Measurements from ENCODE around the gene SPINK4. TPM values are rescaled to one million over a fixed set of nuclear protein-coding genes. Genes with fewer than 3 reads are reported as not detected.
A peak's percentile ranks its signal among the peaks of the same experiment; 100 is the strongest.

Gene SPINK4
- total and polyA plus RNA-seq, 5 experiments from 2014 or later = not detected

DNA sequence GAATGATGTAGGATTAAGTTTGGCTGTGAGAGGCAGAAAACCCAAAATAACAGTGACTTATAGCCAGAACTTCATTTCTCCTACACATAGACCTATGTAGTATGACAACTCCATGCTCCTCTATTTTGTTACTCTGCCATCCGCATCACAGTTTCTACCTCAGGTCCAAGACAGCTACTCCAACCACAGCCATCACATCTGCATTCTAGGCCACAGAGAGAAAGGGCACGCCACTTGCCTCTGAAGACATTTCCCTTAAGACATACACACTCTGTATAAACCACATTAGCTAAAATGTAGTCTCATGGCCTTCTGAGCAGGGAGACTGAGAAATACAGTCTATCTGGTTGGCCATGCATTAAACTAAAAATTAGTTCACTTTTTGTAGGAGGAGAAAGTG, 10.0 kb downstream of the SPINK4 start:
- Mint-ChIP-seq H3K27ac (peak overlapping the region in 2 of 10 donors; percentile 16 to 50), H3K27me3 (no peaks in the 10 kb centered on the region)
- ATAC-seq = no peak

DNA sequence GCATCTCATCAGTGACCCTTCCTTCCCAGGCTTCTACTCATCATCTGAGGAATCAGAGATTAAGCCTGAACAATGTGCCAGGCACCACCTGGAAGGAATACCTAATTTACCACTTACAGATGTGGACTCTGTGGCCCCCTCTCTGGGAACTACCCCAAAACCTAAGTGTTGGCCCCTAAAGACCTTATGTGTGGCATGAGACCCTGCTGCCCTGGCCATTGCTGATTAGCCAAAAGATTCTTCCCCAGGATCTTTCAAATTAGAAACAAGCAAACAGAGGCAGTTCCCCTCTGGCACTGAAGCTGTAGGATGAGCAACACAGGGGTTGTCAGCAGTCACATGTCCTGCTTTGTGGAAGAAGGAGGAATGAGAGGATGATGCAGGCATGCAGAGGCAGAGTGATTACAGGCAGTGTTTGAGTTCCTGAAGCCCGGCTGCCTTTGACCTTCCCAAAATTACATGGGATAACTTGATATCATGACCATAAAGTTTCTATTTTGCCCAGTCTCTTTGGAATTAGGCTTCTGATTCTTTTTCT, 10.6 kb downstream of the SPINK4 start:
- peaks cover 1 to 47% (median 20%) of the 10 kb centered on the region in 3 donors for H3K36me3 Mint-ChIP-seq
- peaks cover 0 to 5% (median 0%) of the 10 kb centered on the region in 4 donors for H3K4me1 Mint-ChIP-seq
- POLR2A ChIA-PET = no interaction called here

More for the DNA sequence above, 10.0 kb downstream of the SPINK4 start:
- Mint-ChIP-seq H3K4me1 (peaks cover 0 to 5% (median 0%) of the 10 kb centered on the region in 4 donors), H3K9me3 (no peaks in the 10 kb centered on the region), H3K36me3 (peaks cover 0 to 41% (median 19%) of the 10 kb centered on the region in 3 donors), H3K4me3 (no peak overlapping the region)
- DNase-seq = no peak
- POLR2A ChIA-PET = no interaction called here

DNA sequence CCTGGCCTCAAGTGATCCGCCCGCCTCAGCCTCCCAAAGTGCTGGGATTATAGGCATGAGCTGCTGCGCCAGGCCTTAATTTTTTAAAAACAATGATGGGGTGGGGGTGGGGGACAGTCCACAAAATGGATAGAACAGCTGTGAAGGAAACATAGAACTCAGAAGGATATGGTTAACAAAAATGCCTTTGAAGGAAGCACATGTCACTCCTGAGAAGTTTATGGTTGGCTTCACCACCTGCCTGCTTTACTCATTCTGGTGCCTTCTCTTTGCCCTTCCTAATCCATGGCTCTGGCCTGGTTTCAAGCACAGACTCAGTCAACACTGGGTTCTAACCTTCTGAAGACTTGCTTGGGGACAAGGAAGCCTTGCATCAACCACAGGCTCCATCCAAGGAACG, 14.2 kb downstream of the SPINK4 start:
- H3K4me1 Mint-ChIP-seq = peaks cover 0 to 9% (median 7%) of the 10 kb centered on the region in 4 donors
- no peaks in the 10 kb centered on the region for H3K9me3 Mint-ChIP-seq
- ATAC-seq (no peak), DNase-seq (no peak)
- no peaks in the 10 kb centered on the region for H3K27me3 Mint-ChIP-seq
- no peak overlapping the region for H3K4me3 Mint-ChIP-seq
- POLR2A ChIA-PET = interaction anchor here (0.7 kb wide), 1 partner anchor 193 kb away, joined by 3 read pairs; the partner anchor contains the start of gene AQP3
- H3K36me3 Mint-ChIP-seq = peaks cover 5 to 74% (median 24%) of the 10 kb centered on the region in 3 donors
- H3K27ac Mint-ChIP-seq = peak overlapping the region in 1 of 10 donors; percentile 62

More for the DNA sequence above, 10.6 kb downstream of the SPINK4 start:
- Mint-ChIP-seq H3K9me3 (no peaks in the 10 kb centered on the region), H3K27me3 (no peaks in the 10 kb centered on the region), H3K4me3 (no peak overlapping the region), H3K27ac (peak overlapping the region in 4 of 10 donors; percentile 15 to 69 (median 34))
- DNase-seq = no peak
- no peak for ATAC-seq

DNA sequence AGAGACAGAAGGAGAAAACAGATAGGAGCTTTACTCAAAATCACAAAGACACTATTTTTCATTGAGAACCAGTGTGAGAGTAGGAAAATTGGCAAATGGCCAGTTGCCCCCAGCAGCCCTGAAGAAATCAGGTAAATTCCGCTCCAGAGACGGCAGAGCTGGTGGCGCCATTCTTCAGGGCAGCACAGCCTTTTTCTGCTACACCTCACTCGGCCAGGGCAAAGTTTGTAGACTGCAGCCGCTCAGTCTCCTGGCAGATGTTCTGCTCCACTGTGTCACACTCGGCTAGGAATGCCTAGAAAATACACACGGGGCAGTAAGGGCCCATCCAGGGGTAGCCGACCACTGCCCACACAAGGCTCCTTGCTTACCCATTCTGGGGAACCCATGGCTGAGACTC, 15.0 kb downstream of the SPINK4 start:
- DNase-seq (no peak), ATAC-seq (no peak)
- H3K36me3 Mint-ChIP-seq = peaks cover 5 to 82% (median 26%) of the 10 kb centered on the region in 3 donors
- no peaks in the 10 kb centered on the region for H3K9me3 Mint-ChIP-seq
- H3K4me3 Mint-ChIP-seq = no peak overlapping the region
- POLR2A ChIA-PET = no interaction called here
- H3K27ac Mint-ChIP-seq = no peak overlapping the region
- H3K27me3 Mint-ChIP-seq = no peaks in the 10 kb centered on the region
- H3K4me1 Mint-ChIP-seq = peaks cover 0 to 12% (median 7%) of the 10 kb centered on the region in 4 donors

DNA sequence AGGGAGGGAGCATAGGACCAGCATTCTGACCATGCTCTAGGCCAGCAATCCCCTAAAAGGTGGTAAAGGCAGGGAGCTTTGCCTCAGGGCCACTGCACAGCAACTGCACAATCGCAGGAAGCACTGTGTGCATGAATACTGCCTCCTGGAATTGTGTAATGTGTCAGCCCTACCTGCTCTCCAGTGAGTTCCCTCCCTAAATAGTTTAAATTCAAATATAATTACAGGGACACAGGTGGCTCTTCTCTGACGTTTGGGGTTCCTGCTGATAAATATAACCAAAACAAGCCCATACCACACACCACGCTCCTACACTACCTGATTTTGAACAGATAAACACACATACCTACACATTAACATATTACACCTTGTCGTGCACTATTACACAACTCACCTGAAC, 15.5 kb downstream of the SPINK4 start:
- no peak overlapping the region for H3K4me3 Mint-ChIP-seq
- peaks cover 5 to 86% (median 29%) of the 10 kb centered on the region in 3 donors for H3K36me3 Mint-ChIP-seq
- peaks cover 0 to 12% (median 8%) of the 10 kb centered on the region in 4 donors for H3K4me1 Mint-ChIP-seq
- no peaks in the 10 kb centered on the region for H3K27me3 Mint-ChIP-seq
- H3K27ac Mint-ChIP-seq = no peak overlapping the region
- no peak for DNase-seq
- no peak for ATAC-seq
- POLR2A ChIA-PET = no interaction called here
- H3K9me3 Mint-ChIP-seq = no peaks in the 10 kb centered on the region

DNA sequence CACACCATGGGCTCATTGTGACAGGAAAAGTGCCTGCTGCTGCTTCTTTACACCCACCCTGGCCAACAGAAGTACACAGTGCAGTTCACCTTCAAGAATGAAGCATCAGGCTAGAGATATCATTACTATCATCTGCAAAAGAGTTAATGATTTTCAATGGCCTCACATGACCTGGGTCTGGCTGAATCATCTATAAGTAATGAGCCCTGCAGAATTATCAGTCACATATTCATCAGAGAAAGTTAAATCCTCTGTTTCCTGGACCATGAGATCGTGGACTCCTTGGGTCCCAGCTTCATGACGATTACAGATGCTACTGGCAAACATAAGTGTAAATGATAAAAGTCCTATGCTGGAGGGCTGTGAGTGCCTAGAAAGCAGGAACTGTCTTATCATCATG, 16.3 kb downstream of the SPINK4 start:
- peaks cover 0 to 12% (median 8%) of the 10 kb centered on the region in 4 donors for H3K4me1 Mint-ChIP-seq
- no peak overlapping the region for H3K27ac Mint-ChIP-seq
- peaks cover 5 to 90% (median 27%) of the 10 kb centered on the region in 3 donors for H3K36me3 Mint-ChIP-seq
- POLR2A ChIA-PET = no interaction called here
- no peak overlapping the region for H3K4me3 Mint-ChIP-seq
- DNase-seq (no peak), ATAC-seq (no peak)
- no peaks in the 10 kb centered on the region for H3K27me3 Mint-ChIP-seq
- H3K9me3 Mint-ChIP-seq = no peaks in the 10 kb centered on the region

DNA sequence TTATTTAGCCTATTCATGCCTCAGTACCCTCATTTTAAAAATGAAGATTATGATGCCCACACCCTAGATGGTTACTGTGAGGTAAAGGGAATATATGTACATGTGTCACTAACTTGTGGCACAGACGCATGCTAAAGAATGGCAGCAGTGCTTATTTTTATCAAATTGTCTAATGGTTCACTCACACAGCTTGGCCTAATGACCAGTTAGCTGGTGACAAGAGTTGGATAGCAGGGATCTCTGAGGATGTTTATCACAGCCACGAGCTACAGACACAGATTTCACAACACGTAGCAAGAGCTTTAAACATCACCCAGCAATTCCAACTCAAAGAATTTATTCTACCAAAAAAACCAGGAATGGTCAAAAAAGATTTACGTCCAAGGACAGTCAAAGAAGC, 17.3 kb downstream of the SPINK4 start:
- POLR2A ChIA-PET = no interaction called here
- Mint-ChIP-seq H3K4me1 (peaks cover 5 to 12% (median 8%) of the 10 kb centered on the region in 4 donors), H3K36me3 (peaks cover 5 to 95% (median 25%) of the 10 kb centered on the region in 3 donors), H3K27ac (no peak overlapping the region), H3K4me3 (no peak overlapping the region), H3K9me3 (no peaks in the 10 kb centered on the region), H3K27me3 (no peaks in the 10 kb centered on the region)
- ATAC-seq = no peak
- no peak for DNase-seq

DNA sequence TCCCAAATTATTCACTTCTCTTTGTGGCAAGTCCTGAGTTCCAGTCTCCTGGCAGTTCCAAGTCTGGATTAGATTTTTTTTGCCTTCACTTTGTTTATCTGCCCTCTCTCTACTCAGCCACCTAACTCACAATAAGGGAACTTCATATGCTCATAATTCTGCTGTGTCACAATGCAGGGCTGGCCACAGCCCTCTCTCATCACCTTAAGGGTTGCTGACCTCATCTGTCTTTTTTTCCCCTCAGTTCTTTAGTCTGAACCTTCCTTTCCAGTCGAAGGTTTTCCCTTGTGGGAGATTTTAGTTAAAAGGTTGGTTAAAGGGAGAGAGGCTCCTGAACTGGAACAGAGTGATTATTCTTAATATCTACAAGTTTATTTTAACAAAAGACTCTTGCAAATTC, 20.4 kb downstream of the SPINK4 start:
- Mint-ChIP-seq H3K27ac (peak overlapping the region in 3 of 10 donors; percentile 11 to 48 (median 16)), H3K36me3 (peaks cover 5 to 72% (median 23%) of the 10 kb centered on the region in 3 donors), H3K4me3 (no peak overlapping the region), H3K27me3 (no peaks in the 10 kb centered on the region), H3K9me3 (no peaks in the 10 kb centered on the region), H3K4me1 (peaks cover 19 to 33% (median 26%) of the 10 kb centered on the region in 4 donors)
- POLR2A ChIA-PET = no interaction called here
- ATAC-seq (no peak), DNase-seq (no peak)

DNA sequence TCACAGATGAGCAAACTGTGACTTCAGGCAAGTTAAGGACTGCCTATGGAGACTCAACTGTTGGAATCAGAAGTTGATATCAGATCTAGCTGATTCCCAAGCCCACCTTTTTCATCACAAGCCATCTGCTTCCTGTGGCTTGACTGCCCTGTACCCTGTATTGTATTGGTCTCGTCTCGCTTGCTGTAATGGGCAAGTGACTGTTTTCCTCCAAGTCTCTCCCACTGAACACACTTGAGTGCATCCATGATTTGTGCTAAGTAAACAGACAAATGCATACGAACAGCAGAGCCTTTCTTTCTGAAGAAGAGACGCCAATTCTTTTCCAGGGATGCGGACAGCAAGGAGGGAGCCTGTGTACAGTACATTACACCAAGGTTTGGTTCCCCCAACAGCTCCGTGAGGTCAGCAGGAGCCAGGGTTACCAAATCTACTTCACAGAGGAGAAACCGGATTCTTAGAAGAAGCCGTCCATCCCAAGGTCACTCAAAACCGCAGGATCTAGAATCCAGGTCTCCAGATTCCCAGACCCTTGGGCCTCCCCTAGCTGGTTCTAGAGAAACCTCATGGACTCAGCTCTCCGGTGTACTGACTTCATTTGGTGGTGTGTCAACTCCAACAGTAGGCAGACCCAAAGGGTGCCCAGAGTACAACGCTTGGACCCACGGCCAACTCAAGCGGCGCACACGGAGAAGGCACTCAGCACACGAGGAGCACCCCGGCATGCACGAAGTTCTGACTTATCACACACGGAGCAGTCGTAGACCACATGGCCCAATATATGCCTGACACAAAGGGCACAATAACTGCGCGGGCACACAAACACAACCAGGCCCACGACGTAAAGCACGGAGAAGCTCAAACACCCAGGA, 23.4 kb downstream of the SPINK4 start:
- H3K9me3 Mint-ChIP-seq = no peaks in the 10 kb centered on the region
- peak overlapping the region; percentile 87 to 94 (median 92) for H3K27ac Mint-ChIP-seq
- DNase-seq (peak in 1 of 10 donors; percentile 22), ATAC-seq (no peak)
- peaks cover 35 to 56% (median 51%) of the 10 kb centered on the region in 4 donors for H3K4me1 Mint-ChIP-seq
- H3K36me3 Mint-ChIP-seq = peaks cover 0 to 67% (median 13%) of the 10 kb centered on the region in 3 donors
- no peaks in the 10 kb centered on the region for H3K27me3 Mint-ChIP-seq
- POLR2A ChIA-PET = interaction anchor here (0.8 to 3.4 kb wide), 5 partner anchors 17 to 239 kb away, joined by 3 to 44 read pairs (median 4); partner anchors contain the start of genes DNAJA1 and NFX1
- peak overlapping the region; percentile 86 to 99 (median 92) for H3K4me3 Mint-ChIP-seq

DNA sequence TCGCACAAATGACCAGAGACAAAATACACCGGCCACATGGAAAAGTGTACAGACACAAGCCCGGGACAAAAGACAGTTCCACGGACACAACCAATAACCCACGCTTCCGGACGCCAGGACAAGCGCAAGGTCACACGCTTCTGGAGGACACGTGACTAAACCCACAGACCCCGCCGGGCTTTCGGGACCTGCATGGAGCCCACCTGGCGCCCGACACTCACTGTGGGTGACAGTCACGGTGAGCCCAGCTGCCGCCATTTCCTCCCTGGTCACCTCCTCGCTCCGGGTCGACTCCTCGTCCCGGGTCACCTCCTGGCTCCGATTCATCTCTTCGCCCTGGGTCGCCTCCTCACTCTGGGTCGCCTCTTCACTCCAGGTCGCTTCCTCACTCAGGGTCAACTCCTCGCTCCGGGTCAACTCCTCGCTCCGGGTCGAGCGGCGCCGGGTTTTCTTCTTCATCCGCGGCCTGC, 24.1 kb downstream of the SPINK4 start:
- DNase-seq (peak in 8 of 10 donors; percentile 11 to 66 (median 26)), ATAC-seq (peak; percentile 0 to 11)
- peaks cover 0 to 65% (median 13%) of the 10 kb centered on the region in 3 donors for H3K36me3 Mint-ChIP-seq

DNA sequence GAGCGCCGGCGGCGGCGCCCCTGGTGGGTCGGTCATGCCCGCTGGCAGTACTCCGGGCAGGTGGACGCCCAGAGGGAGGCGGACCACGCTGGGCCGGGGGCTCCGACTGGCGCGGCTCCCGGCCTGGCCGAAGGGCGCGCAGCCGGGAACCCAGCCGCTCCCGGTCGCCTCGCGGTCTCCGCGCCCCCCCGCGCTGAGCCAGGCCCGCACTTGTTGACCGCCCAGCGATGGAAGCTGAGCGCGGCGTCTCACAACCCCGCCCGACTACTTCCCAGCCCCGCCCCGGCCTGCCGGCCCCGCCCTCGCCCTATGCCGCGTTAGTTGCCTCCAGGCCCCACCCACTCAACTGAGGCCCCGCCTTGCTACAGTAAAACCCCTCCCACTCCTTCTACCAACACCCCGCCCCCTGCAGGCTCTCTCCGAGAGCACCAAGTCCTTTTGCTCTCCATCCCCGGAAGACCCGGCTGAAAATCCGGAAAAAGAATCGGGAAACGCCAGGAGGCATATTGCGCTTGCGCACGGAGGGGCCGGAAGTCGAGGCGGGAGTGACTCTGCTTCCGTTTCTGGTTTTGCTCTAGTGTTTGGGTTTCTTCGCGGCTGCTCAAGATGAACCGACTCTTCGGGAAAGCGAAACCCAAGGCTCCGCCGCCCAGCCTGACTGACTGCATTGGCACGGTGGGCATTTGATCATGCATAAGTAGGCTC, 24.7 kb downstream of the SPINK4 start, which contains the start of the genes BAG1 and CHMP5:
Gene BAG1, minus strand, starts transcription at position 236 of the 705 bp plus-strand sequence.
Gene CHMP5, plus strand, starts transcription at position 577 of the 705 bp plus-strand sequence. Its CDS starts 30 bp downstream, at position 607.
- Mint-ChIP-seq H3K4me3 (peak within 1 kb of the TSS; percentile 86 to 99 (median 94)), H3K4me1 (peaks cover 31 to 50% (median 48%) of the 10 kb centered on the region in 4 donors), H3K36me3 (peaks cover 0 to 60% (median 13%) of the 10 kb centered on the region in 3 donors), H3K9me3 (no peaks in the 10 kb centered on the region), H3K27me3 (no peaks in the 10 kb centered on the region), H3K27ac (peak within 1 kb of the TSS; percentile 92 to 100 (median 98))
- POLR2A ChIA-PET = interaction anchor here (0.7 to 3.4 kb wide), 10 partner anchors 19 to 242 kb away, joined by 3 to 44 read pairs (median 4); partner anchors contain the start of genes AQP3, B4GALT1, DNAJA1 and NFX1
- peak; percentile 87 to 91 for ATAC-seq
- peak; percentile 98 to 100 (median 100) for DNase-seq

More for the DNA sequence above, 24.1 kb downstream of the SPINK4 start:
- H3K4me3 Mint-ChIP-seq = peak overlapping the region; percentile 86 to 99 (median 92)
- peaks cover 31 to 50% (median 48%) of the 10 kb centered on the region in 4 donors for H3K4me1 Mint-ChIP-seq
- no peaks in the 10 kb centered on the region for H3K27me3 Mint-ChIP-seq
- POLR2A ChIA-PET = interaction anchor here (1.2 to 3.4 kb wide), 7 partner anchors 18 to 239 kb away, joined by 3 to 44 read pairs (median 5); partner anchors contain the start of genes B4GALT1, DNAJA1 and NFX1
- H3K27ac Mint-ChIP-seq = peak overlapping the region; percentile 87 to 94 (median 92)
- H3K9me3 Mint-ChIP-seq = no peaks in the 10 kb centered on the region
